HEK293 (cell line): Measurements from ENCODE around the gene C17orf107.
A peak's percentile ranks its signal among the peaks of the same experiment; 100 is the strongest.
"Not testable (repeated sequence)": the region's sequence is repeated elsewhere in the genome, so short reads cannot be mapped to it uniquely, and the experiment has no call there.

Source experiments
- CTCF ChIA-PET: fragments of 350-600 bp; formaldehyde crosslinking; extraction: SDS; loops from one replicate; lab custom pipeline; 2021; ENCODE audit warnings: antibody characterized with exemption; lab: Yijun Ruan, JAX
- POLR2A ChIA-PET: fragments of 300-600 bp; formaldehyde crosslinking; extraction: SDS; loops from one replicate; lab custom pipeline; 2020; ENCODE audit warnings: antibody characterized with exemption, inconsistent platforms; lab: Yijun Ruan, JAX
- H3K27ac ChIP-seq: fragments of 200-500 bp; sonication (Bioruptor generic); 2 replicates; pipeline ENCODE4 v1.5.1; 2014; ENCODE audit warnings: low read depth, low read length, control low read depth, inconsistent platforms; ENCODE audit errors: extremely low read depth
- H3K36me3 ChIP-seq, 2 experiments: fragments of 200-500 bp in 1 of 2; sonication (Bioruptor generic) in 1 of 2; 1 replicate in 1 of 2; 2 replicates in 1 of 2; pipeline ENCODE4 v1.5.1; 2014 to 2017; ENCODE audit warnings: inconsistent platforms in 2 of 2, low read length in 2 of 2; ENCODE audit not compliant: control insufficient read depth in 2 of 2, insufficient read depth in 1 of 2
- H3K4me1 ChIP-seq: fragments of 200-500 bp; sonication (Bioruptor generic); 2 replicates; pipeline ENCODE4 v1.5.1; 2014; ENCODE audit warnings: mild to moderate bottlenecking, low read length, inconsistent platforms; ENCODE audit not compliant: control insufficient read depth, insufficient read depth
- H3K4me3 ChIP-seq: 2 replicates; pipeline ENCODE4 v1.5.1; 2011; ENCODE audit warnings: low read depth, mild to moderate bottlenecking, control low read depth, low read length, moderate library complexity
- H3K9me3 ChIP-seq: fragments of 200-500 bp; sonication (Bioruptor generic); 2 replicates; pipeline ENCODE4 v1.5.1; 2014; ENCODE audit warnings: low read depth, low read length, inconsistent platforms; ENCODE audit not compliant: control insufficient read depth, insufficient read depth
- BCL11A ChIP-seq: fragments of 450-650 bp; formaldehyde crosslinking; IDR thresholded peaks from 2 replicates; pipeline ENCODE4 v1.5.1; 2016; ENCODE audit warnings: low read depth, missing biosample characterization, missing genetic modification characterization
- FEZF1 ChIP-seq: fragments of 450-650 bp; formaldehyde crosslinking; IDR thresholded peaks from 2 replicates; pipeline ENCODE4 v1.5.1; 2016; ENCODE audit warnings: missing biosample characterization, missing genetic modification characterization
- GFI1B ChIP-seq: fragments of 450-650 bp; formaldehyde crosslinking; IDR thresholded peaks from 2 replicates; pipeline ENCODE4 v1.5.1; 2016; ENCODE audit warnings: missing biosample characterization, missing genetic modification characterization
- GLIS1 ChIP-seq: fragments of 450-650 bp; formaldehyde crosslinking; IDR thresholded peaks from 2 replicates; pipeline ENCODE4 v1.5.1; 2016; ENCODE audit warnings: missing biosample characterization, missing genetic modification characterization
- KLF17 ChIP-seq: fragments of 450-650 bp; formaldehyde crosslinking; IDR thresholded peaks from 2 replicates; pipeline ENCODE4 v1.5.1; 2016; ENCODE audit warnings: missing biosample characterization, missing genetic modification characterization
- SALL2 ChIP-seq: fragments of 450-650 bp; formaldehyde crosslinking; IDR thresholded peaks from 2 replicates; pipeline ENCODE4 v1.5.0; 2017; ENCODE audit warnings: missing biosample characterization, mild to moderate bottlenecking, missing genetic modification characterization, borderline replicate concordance
- ZBTB48 ChIP-seq: fragments of 450-650 bp; formaldehyde crosslinking; IDR thresholded peaks from 2 replicates; pipeline ENCODE4 v1.5.1; 2016; ENCODE audit warnings: missing biosample characterization, missing genetic modification characterization
- ZFHX2 ChIP-seq: fragments of 450-650 bp; formaldehyde crosslinking; conservative IDR thresholded peaks from 2 replicates; pipeline ENCODE4 v1.5.1; 2016; ENCODE audit warnings: missing biosample characterization, missing genetic modification characterization
- ZNF112 ChIP-seq: fragments of 450-650 bp; formaldehyde crosslinking; IDR thresholded peaks from 2 replicates; pipeline ENCODE4 v1.5.0; 2017; ENCODE audit warnings: missing biosample characterization, missing genetic modification characterization
- ZNF146 ChIP-seq: fragments of 450-650 bp; formaldehyde crosslinking; IDR thresholded peaks from 2 replicates; pipeline ENCODE4 v1.5.1; 2016; ENCODE audit warnings: missing biosample characterization, missing genetic modification characterization
- ZNF2 ChIP-seq: fragments of 450-650 bp; formaldehyde crosslinking; IDR thresholded peaks from 2 replicates; pipeline ENCODE4 v1.5.1; 2016; ENCODE audit warnings: missing biosample characterization, missing genetic modification characterization
- ZNF23 ChIP-seq: fragments of 450-650 bp; formaldehyde crosslinking; IDR thresholded peaks from 2 replicates; pipeline ENCODE4 v1.5.1; 2016; ENCODE audit warnings: missing biosample characterization, missing genetic modification characterization, borderline replicate concordance
- ZNF24 ChIP-seq: fragments of 450-650 bp; formaldehyde crosslinking; IDR thresholded peaks from 2 replicates; pipeline ENCODE4 v1.5.1; 2016; ENCODE audit warnings: missing biosample characterization, missing genetic modification characterization
- ZNF416 ChIP-seq: fragments of 450-650 bp; formaldehyde crosslinking; IDR thresholded peaks from 2 replicates; pipeline ENCODE4 v1.5.1; 2016; ENCODE audit warnings: missing biosample characterization, missing genetic modification characterization
- ZNF600 ChIP-seq: fragments of 450-650 bp; formaldehyde crosslinking; IDR thresholded peaks from 2 replicates; pipeline ENCODE4 v1.5.1; 2016; ENCODE audit warnings: missing biosample characterization, missing genetic modification characterization
- ZNF664 ChIP-seq: fragments of 450-650 bp; formaldehyde crosslinking; IDR thresholded peaks from 2 replicates; pipeline ENCODE4 v1.5.1; 2016; ENCODE audit warnings: missing biosample characterization, missing genetic modification characterization
- ZNF670 ChIP-seq: fragments of 450-650 bp; formaldehyde crosslinking; IDR thresholded peaks from 2 replicates; pipeline ENCODE4 v1.5.1; 2016; ENCODE audit warnings: missing biosample characterization, missing genetic modification characterization, low read depth
- ZNF747 ChIP-seq: fragments of 450-650 bp; formaldehyde crosslinking; IDR thresholded peaks from 2 replicates; pipeline ENCODE4 v1.5.1; 2016; ENCODE audit warnings: missing biosample characterization, missing genetic modification characterization

The C17orf107 gene

GRCh38 chr17:4903051-4903818 is 3.9 kb downstream of the C17orf107 start, which contains the start of gene CHRNE (continued):
- 0 out of 2 replicates have a peak, but pooled peaks have one; percentile 23 for TF ChIP-seq ZNF600 (tag by site-specific recombination)
- 0 out of 2 replicates have a peak, but pooled peaks have one; percentile 12 for TF ChIP-seq GLIS1 (tag by site-specific recombination)
- no peak for TF ChIP-seq ZNF416 (tag by site-specific recombination)
- no peak for TF ChIP-seq BCL11A (tag by site-specific recombination)
- peak; percentile 72 for TF ChIP-seq ZFHX2 (tag by site-specific recombination)
- TF ChIP-seq ZNF2 = peak; percentile 73; the same call in 1 of the 2 replicates
- TF ChIP-seq ZNF24 = no peak

GRCh38 chr17:4906642-4907041 is 7.3 kb downstream of the C17orf107 start:
- H3K36me3 ChIP-seq, H3K27ac ChIP-seq, H3K4me3 ChIP-seq, H3K9me3 ChIP-seq, H3K4me1 ChIP-seq, CTCF ChIA-PET: not testable (repeated sequence)
- POLR2A ChIA-PET = interaction anchor here (0.6 kb wide), 1 partner anchor 155 kb away, joined by 4 read pairs; no protein-coding TSS in a partner anchor
- peak; percentile 51; the same call in 1 of the 2 replicates for TF ChIP-seq ZNF146 (tag by site-specific recombination)

GRCh38 chr17:4908301-4908700 is 9.0 kb downstream of the C17orf107 start:
- CTCF ChIA-PET = interaction anchor here (0.6 to 2.3 kb wide), 22 partner anchors 9 to 1162 kb away, joined by 3 to 23 read pairs (median 4); partner anchors contain the start of genes C17orf107, CAMTA2, ENO3 and RNF167
- no peaks in the 10 kb centered on the region for H3K36me3 ChIP-seq
- TF ChIP-seq ZNF670 (tag by site-specific recombination) (no peak), ZNF23 (tag by site-specific recombination) (no peak), FEZF1 (tag by site-specific recombination) (no peak), ZBTB48 (no peak), ZNF664 (tag by site-specific recombination) (no peak), GFI1B (tag by site-specific recombination) (no peak), ZNF747 (tag by site-specific recombination) (no peak), SALL2 (no peak), ZNF112 (tag by site-specific recombination) (no peak), KLF17 (tag by site-specific recombination) (no peak)
- no peaks in the 10 kb centered on the region; the same call in 1 of the 2 replicates for H3K4me1 ChIP-seq
- POLR2A ChIA-PET = interaction anchor here (0.9 to 1.9 kb wide), 9 partner anchors 26 to 155 kb away, joined by 3 to 27 read pairs (median 4); partner anchors contain the start of genes INCA1, KIF1C, RNF167 and SLC25A11
- no peak overlapping the region for H3K27ac ChIP-seq
- no peak overlapping the region for H3K4me3 ChIP-seq
- no peaks in the 10 kb centered on the region for H3K9me3 ChIP-seq
